Testis (tissue), 3 donors: Measurements from ENCODE around the gene TBC1D22A. TPM values are rescaled to one million over a fixed set of nuclear protein-coding genes. Genes with fewer than 3 reads are reported as not detected.

Source experiments
- DNase-seq: peaks from one replicate; pipeline ENCODE4 v3.0.0-alpha.2; 2019
- H3K27ac ChIP-seq, 2 donors: fragments of 200-600 bp; sonication (generic); one replicate each; pipeline ENCODE4 v1.5.1; 2019
- H3K27me3 ChIP-seq: fragments of 200-600 bp; sonication (generic); one replicate; pipeline ENCODE4 v1.5.1; 2019
- H3K36me3 ChIP-seq: fragments of 200-600 bp; sonication (generic); one replicate; pipeline ENCODE4 v1.5.1; 2017; ENCODE audit warnings: low read depth; ENCODE audit errors: missing control alignments
- H3K4me1 ChIP-seq: fragments of 200-600 bp; sonication (generic); one replicate; pipeline ENCODE4 v1.5.1; 2019
- H3K4me3 ChIP-seq, 2 donors: fragments of 200-600 bp; sonication (generic); one replicate each; pipeline ENCODE4 v1.5.1; 2017 to 2019
- H3K9me3 ChIP-seq: fragments of 200-600 bp; sonication (generic); one replicate; pipeline ENCODE4 v1.5.1; 2017
- POLR2A ChIP-seq: fragments of 450-650 bp; IDR thresholded peaks from one replicate; pipeline ENCODE4 v1.6.1; 2017; ENCODE audit warnings: antibody characterized with exemption, mild to moderate bottlenecking, moderate library complexity
- WGBS, 2 donors: methylation state at CpG; one replicate each; pipeline ENCODE4 v1.1.5; 2018; 5-methylcytosine and 5-hydroxymethylcytosine counted together
- intact Hi-C: fragments of 100-400 bp; cut with DNase I; formaldehyde crosslinking; loops from one replicate; pipeline ENCODE4 v1.15.1; 2023; ENCODE audit warnings: low total_unique reads
- polyA plus RNA-seq: library from polyadenylated mRNA; stranded (reverse); fragments of 350-450 nt; fragmentation: Illumina TruSeq; extraction: RNeasy Lipid Tissue Mini Kit (QIAGEN cat#74804); gene quantifications from one replicate; pipeline ENCODE4 v1.2.3, GENCODE V29; 2014; ENCODE audit warnings: low read depth, low replicate concordance; ENCODE audit not compliant: insufficient read depth
- total RNA-seq, 2 donors: library from RNA; depleted of rRNA; stranded (reverse); fragments of >200 nt; gene quantifications; one replicate each; pipeline ENCODE4 v1.2.3, GENCODE V29; 2016
- TF ChIP-seq, protein P1 (sequence below), 3 experiments: fragments of 450-650 bp in 2 of 3; fragments of 200-600 bp in 1 of 3; sonication (generic) in 1 of 3; IDR thresholded peaks; one replicate each; pipeline ENCODE4 v1.5.1; 2016 to 2019; ENCODE audit warnings: antibody characterized with exemption in 3 of 3, mild to moderate bottlenecking in 2 of 3, moderate library complexity in 1 of 3

Gene TBC1D22A
- total and polyA plus RNA-seq, 3 donors from 2014 or later: 16.6 to 32.8 (median 28.5) TPM

DNA sequence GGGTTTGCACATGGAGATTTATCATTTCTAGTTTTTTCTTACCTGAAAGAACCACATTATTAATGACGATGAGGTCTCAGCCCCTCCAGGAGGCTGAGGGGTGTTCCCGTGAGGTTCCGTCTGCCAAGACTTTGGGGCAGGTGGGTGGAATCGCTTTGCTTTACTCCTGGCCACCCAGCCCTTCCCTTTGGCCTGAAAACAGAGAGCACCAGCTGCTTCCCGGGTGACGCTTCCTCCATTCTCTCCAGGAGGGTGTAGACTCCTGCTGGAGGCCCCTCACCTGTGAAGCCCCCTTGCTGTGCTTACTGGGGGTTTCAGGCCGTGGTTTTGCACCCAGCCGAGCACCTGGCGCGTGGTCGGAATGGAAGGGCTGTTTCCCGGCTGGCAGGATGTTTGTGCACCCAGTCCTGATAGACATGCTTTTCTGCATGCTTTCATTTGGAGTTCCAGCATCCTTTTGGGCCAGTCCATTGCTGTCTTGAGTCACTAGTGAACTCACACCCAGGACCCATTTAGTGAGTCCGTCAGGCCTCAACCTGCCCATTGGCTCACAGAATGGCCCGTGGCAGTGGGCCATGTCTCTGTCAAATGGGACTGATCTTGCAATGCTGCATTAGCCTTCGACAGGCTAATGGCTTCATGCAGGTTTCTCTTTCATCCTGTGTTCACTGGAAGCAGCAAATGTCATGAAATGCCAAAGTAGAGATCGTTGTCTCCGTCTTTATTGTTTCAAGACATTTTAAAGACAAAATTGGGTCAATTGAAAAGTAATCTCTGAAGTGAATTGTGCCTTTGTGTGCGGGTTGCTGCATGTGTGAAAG, 360.8 kb downstream of the TBC1D22A start:
- no peaks in the 10 kb centered on the region for H3K27me3 ChIP-seq
- H3K4me3 ChIP-seq: no peak overlapping the region
- no peaks in the 10 kb centered on the region for H3K9me3 ChIP-seq
- no peaks in the 10 kb centered on the region for H3K4me1 ChIP-seq
- no peak overlapping the region for H3K27ac ChIP-seq
- DNase-seq: no peak
- no peaks in the 10 kb centered on the region for H3K36me3 ChIP-seq
- WGBS, 2 donors: 94 to 95% methylated on average over 18 of the region's 18 CpGs
- intact Hi-C loops: no loop called here
- TF ChIP-seq POLR2A: no peak
- TF ChIP-seq, protein P1, sequence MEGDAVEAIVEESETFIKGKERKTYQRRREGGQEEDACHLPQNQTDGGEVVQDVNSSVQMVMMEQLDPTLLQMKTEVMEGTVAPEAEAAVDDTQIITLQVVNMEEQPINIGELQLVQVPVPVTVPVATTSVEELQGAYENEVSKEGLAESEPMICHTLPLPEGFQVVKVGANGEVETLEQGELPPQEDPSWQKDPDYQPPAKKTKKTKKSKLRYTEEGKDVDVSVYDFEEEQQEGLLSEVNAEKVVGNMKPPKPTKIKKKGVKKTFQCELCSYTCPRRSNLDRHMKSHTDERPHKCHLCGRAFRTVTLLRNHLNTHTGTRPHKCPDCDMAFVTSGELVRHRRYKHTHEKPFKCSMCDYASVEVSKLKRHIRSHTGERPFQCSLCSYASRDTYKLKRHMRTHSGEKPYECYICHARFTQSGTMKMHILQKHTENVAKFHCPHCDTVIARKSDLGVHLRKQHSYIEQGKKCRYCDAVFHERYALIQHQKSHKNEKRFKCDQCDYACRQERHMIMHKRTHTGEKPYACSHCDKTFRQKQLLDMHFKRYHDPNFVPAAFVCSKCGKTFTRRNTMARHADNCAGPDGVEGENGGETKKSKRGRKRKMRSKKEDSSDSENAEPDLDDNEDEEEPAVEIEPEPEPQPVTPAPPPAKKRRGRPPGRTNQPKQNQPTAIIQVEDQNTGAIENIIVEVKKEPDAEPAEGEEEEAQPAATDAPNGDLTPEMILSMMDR (IDR thresholded peaks at IDR 0.05): no peak

DNA sequence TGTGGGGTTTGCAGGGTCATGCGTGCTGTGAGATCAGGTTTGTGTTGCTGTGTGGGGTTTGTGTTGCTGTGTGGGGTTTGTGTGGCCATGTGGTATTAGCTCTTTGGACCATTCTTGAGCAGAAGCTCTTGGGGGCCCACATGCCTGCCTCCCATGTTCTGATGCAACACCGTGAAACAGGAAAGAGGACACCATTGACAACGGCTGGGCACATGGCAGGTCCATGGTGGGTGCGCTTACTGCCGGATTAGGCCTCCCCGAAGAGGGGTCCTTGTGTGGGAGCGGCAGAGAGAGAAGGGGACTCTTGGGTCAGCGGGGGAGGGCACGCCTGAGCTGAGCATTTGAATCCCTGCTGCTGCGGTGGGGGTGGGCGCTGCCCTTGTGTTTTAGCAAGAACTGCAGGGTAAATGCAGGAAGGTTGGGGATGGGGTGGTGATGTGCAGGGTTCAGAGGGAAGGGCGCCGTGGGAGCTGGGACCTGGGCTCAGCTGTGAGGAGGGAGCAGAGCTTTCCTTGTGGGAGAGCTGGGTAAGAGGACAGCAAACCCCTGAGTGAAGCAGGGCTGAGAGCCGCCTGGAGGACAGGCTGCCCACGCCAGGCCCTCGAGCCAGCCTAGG, 361.5 kb downstream of the TBC1D22A start:
- Histone ChIP-seq H3K36me3 (no peaks in the 10 kb centered on the region), H3K4me3 (no peak overlapping the region), H3K4me1 (no peaks in the 10 kb centered on the region), H3K27me3 (no peaks in the 10 kb centered on the region), H3K27ac (no peak overlapping the region), H3K9me3 (no peaks in the 10 kb centered on the region)
- TF ChIP-seq POLR2A: no peak
- TF ChIP-seq, protein P1 (IDR thresholded peaks at IDR 0.05): no peak
- DNase-seq: no peak
- intact Hi-C loops: no loop called here
- WGBS, 2 donors: 93 to 97% methylated on average over 16 of the region's 16 CpGs

DNA sequence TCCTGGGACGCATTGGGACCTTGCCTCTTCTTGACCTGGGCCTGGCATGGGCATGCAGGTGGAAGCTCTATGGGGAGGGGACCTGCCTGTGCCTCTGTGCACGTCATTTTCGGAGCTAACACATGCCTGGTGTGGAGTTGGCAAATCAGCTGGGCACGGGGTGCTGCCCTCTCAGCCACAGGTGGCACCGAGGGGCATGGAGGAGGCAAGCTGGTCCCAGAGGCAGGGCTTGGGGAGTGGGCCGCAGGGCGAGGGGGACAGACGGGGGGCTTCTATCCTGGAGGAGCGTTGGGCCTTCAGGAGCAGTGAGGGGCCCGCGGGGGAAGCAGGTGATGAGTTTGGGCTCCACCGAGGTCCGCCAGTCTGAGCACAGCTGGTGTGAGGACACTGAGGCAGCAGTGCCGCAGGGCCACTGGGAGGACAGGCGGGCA, 362.0 kb downstream of the TBC1D22A start:
- TF ChIP-seq POLR2A: no peak
- Histone ChIP-seq H3K36me3 (no peaks in the 10 kb centered on the region), H3K9me3 (no peaks in the 10 kb centered on the region), H3K4me3 (no peak overlapping the region), H3K27ac (no peak overlapping the region), H3K27me3 (no peaks in the 10 kb centered on the region), H3K4me1 (no peaks in the 10 kb centered on the region)
- 92 to 97% methylated on average over 10 to 15 of the region's 15 CpGs for WGBS, 2 donors
- intact Hi-C loops: no loop called here
- no peak for DNase-seq

DNA sequence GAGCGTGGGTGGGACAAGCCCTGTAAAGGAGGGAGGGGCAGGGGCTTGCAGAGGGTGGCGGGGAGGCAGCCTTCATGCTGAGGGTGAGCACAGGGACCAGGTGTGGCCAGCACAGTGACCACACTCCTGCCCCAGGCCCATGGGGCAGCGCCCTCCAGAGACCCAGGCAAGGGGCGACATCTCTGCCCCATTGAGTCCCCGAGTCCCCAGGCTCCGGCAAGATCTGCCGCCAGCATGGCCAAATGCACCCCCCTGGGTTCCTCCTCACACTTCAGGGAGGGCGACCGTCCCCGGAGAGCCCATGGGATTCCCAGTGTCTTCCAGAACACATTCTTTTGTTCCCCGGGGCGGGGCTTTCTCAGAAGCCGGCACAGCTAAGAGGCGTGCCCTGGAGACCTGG, 362.5 kb downstream of the TBC1D22A start:
- no peaks in the 10 kb centered on the region for H3K27me3 ChIP-seq
- no peak overlapping the region for H3K4me3 ChIP-seq
- H3K36me3 ChIP-seq: no peaks in the 10 kb centered on the region
- H3K9me3 ChIP-seq: no peaks in the 10 kb centered on the region
- TF ChIP-seq, protein P1 (IDR thresholded peaks at IDR 0.05): no peak
- no peak for TF ChIP-seq POLR2A
- DNase-seq: no peak
- no peak overlapping the region for H3K27ac ChIP-seq
- H3K4me1 ChIP-seq: no peaks in the 10 kb centered on the region
- intact Hi-C loops: no loop called here
- 87 to 97% methylated on average over 13 of the region's 14 CpGs for WGBS, 2 donors

DNA sequence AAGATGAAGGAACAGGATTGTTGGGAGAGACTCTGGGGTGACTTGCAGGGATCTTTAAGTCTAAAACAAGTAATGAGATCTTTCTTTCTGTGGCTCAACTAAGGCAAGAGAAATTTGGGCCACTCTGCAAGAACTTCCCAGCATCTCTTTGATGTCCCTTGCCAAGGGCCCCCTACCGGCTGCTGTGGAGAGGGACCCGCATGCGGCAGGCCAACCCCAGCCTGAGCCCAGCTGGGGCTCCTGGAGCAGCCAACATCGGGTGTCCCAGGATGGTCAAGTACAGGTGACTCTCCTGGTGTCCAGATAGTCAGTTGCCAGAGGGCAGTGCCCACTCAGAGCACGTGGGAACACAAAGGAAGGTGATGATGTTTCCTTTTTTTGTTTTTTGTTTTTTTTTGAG, 363.2 kb downstream of the TBC1D22A start:
- DNase-seq: no peak
- WGBS, 2 donors: 82 to 92% methylated on average over 5 of the region's 5 CpGs
- Histone ChIP-seq H3K4me3 (no peak overlapping the region), H3K9me3 (no peaks in the 10 kb centered on the region), H3K27ac (no peak overlapping the region), H3K27me3 (no peaks in the 10 kb centered on the region), H3K36me3 (no peaks in the 10 kb centered on the region), H3K4me1 (no peaks in the 10 kb centered on the region)
- TF ChIP-seq, protein P1 (IDR thresholded peaks at IDR 0.05): no peak
- no peak for TF ChIP-seq POLR2A
- intact Hi-C loops: no loop called here
